Hepatocyte (in vitro differentiated cells): ENCODE measurements around the gene ZNF423.

Experiments
- EZH2 ChIP-seq: fragments of 200-600 bp; sonication (generic); IDR thresholded peaks from 2 replicates; pipeline ENCODE4 v1.6.1; 2016; ENCODE audit warnings: antibody characterized with exemption, mild to moderate bottlenecking, borderline replicate concordance
- EZH2phosphoT487 ChIP-seq: fragments of 200-600 bp; sonication (generic); IDR thresholded peaks from one replicate; pipeline ENCODE4 v1.6.1; 2018; ENCODE audit warnings: antibody characterized with exemption, mild to moderate bottlenecking, low read depth, moderate library complexity; ENCODE audit not compliant: unreplicated experiment, severe bottlenecking
- TF ChIP-seq, protein P1 (sequence below): fragments of 200-600 bp; sonication (generic); IDR thresholded peaks from 2 replicates; pipeline ENCODE4 v1.5.1; 2016; ENCODE audit warnings: antibody characterized with exemption, mild to moderate bottlenecking; ENCODE audit not compliant: poor library complexity

DNA sequence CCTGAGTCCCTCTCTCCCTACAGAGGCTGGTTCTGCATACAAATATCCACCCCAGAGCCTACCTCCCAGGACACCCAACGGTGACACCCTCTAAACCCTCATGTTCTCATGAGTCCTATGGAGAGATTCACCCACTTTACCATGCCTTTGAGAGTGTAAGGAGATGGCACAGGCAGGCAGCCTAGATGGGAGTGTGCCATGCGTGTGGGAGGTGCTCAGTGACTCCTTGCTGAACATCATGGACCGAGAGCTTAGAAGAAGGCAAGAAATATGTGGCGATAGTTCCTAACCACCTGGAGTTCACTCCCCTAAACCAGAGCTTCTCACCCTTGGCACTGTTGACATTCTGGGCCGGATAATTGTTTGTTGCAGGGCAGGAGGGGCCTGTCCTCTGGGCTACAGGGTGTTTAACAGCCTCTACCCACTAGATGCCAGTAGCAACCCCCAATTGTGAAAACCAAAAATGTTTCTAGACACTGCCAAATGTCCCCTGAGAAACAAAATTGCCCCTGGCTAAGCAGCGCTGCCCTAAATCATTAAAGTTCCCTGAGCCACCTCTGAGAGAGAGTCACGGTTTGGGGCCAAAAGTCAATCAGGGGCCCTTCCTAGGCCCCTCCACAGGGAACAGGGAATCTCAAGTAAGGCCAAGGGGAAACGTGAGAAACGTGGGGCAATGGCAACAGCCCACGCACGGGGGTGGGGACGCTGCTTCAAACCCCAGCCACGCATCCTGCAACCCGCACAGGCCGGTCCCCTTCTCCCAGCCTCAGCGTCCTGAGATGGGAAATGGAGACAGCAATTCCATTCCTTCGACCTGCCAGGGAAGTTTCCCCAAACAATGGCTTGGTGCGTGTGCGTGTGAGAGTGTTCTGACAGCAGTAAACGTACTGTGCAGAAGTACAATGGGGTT lies 415.5 kb downstream of the ZNF423 start:
- TF ChIP-seq, protein P1, sequence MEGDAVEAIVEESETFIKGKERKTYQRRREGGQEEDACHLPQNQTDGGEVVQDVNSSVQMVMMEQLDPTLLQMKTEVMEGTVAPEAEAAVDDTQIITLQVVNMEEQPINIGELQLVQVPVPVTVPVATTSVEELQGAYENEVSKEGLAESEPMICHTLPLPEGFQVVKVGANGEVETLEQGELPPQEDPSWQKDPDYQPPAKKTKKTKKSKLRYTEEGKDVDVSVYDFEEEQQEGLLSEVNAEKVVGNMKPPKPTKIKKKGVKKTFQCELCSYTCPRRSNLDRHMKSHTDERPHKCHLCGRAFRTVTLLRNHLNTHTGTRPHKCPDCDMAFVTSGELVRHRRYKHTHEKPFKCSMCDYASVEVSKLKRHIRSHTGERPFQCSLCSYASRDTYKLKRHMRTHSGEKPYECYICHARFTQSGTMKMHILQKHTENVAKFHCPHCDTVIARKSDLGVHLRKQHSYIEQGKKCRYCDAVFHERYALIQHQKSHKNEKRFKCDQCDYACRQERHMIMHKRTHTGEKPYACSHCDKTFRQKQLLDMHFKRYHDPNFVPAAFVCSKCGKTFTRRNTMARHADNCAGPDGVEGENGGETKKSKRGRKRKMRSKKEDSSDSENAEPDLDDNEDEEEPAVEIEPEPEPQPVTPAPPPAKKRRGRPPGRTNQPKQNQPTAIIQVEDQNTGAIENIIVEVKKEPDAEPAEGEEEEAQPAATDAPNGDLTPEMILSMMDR = no peak
- no peak for TF ChIP-seq EZH2
- TF ChIP-seq EZH2phosphoT487 = no peak
